HUDEP-2 (cell line): ENCODE data around the gene ELFN2.

Experiments
- DNase-seq, 76 experiments: peaks; one replicate each; lab custom pipeline; 2025; ENCODE audit not compliant: unreplicated experiment in 76 of 76; lab: John Stamatoyannopoulos, UW

Gene ELFN2

GRCh38 chr22:37387793-37388192, 39.5 kb downstream of the ELFN2 start:
- no peak for DNase-seq

DNA sequence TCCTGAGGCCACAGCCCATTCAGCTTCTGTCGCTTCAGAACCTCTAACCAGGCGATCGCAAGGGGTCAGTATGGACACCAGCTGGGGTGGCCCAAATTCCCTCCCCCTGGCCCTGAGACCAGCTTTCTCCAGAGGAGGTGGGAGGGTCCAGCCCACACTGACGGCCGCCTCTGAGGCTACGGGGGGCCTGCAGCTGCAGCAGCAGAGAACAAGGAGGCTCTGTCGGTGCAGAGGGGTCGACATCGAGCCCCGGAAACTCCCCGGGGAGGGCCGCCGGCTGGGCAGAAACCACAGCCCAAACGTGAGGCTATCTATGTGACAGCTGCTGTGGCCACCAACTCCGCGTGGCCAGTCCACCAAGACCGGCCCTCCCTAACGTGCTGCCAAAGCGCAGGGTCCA, 40.8 kb downstream of the ELFN2 start:
- no peak for DNase-seq

DNA sequence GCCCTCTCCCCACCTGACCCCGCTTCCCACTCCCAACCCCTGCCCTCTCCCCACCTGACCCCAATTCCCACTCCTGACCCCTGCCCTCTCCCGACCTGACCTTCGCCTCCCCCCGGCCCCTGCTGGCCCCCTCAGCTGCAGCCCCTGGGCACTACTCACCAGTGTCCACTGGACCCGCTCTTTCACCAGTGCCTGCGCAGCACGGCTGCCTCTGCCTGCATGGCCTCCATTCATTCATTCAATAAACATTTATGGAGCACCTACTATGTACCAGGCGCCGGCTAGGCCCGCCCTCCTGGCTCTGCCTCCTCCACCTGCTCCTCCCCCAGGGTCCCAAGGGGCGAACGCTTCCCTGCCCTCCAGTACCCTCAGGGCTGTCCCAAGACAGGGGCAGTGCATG, 42.6 kb downstream of the ELFN2 start:
- no peak for DNase-seq

DNA sequence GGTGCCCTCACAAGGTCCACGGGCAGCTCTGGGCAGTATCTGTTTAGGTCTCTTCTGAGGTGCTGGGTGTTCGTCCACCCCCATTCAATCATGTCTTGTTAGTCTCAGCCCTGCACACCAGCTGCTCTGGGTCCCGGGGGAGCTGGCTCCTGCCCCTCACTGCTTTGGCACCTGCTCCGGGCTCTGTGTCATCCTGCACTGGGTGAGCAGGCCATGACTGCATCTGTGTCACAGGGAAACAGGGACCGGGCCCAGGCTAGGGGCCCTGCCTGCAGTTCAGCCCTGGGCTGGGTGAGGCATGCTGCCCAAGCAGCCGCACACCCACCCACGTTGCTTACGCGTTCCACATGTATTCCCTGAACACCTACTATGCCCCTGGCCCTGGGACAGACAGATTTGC, 43.9 kb downstream of the ELFN2 start:
- no peak for DNase-seq

- DNase-seq, result no peak
Observed at GRCh38 chr22:37381489-37381888, 45.8 kb downstream of the ELFN2 start.

- no peak for DNase-seq
Observed at GRCh38 chr22:37379722-37380121, 47.6 kb downstream of the ELFN2 start.

GRCh38 chr22:37379085-37379484, 48.2 kb downstream of the ELFN2 start:
- no peak for DNase-seq

GRCh38 chr22:37378642-37379058, 48.6 kb downstream of the ELFN2 start:
- no peak for DNase-seq

DNA sequence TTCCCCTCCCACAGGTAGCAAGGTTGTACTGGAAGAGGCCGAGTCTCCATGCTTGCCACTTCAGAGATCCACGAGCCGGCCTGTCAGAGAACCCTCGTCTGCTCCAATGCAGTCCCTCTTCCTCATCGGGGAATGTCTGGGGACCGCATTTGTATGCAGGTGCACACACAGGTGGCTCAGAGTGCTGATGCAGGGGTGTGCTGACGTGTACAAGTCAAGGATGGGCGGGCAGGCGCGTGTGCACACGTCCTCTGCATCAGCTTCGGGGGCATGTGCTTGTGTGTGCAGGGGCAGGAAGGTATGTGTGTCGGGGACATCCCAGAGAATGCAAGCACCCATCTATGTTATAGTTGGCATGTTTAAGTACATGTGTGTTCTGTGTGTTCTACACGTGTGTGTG, 49.4 kb downstream of the ELFN2 start:
- no peak for DNase-seq

DNA sequence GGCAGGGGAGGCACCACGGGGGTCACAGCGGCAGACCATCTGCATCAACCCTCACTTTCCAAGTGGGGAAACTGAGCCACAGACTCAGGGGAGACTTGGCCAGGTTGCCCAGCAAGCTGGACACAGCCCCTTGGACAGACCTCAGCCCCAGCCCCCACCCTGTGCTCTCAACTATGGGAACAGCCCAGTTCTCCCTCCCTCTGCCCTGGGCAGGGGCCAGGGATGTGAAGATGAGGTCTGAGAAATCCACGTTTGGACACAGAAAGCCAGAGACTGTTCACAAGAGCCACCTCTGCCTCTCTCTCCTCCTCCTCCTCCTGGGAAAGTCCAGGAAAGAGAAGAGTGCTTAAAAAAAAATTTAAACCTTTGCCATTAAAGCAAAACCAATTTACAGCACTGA, 50.1 kb downstream of the ELFN2 start:
- DNase-seq, result no peak

- no peak for DNase-seq
Observed at GRCh38 chr22:37376643-37377042, 50.6 kb downstream of the ELFN2 start.

GRCh38 chr22:37375801-37376200, 51.5 kb downstream of the ELFN2 start:
- no peak for DNase-seq

DNA sequence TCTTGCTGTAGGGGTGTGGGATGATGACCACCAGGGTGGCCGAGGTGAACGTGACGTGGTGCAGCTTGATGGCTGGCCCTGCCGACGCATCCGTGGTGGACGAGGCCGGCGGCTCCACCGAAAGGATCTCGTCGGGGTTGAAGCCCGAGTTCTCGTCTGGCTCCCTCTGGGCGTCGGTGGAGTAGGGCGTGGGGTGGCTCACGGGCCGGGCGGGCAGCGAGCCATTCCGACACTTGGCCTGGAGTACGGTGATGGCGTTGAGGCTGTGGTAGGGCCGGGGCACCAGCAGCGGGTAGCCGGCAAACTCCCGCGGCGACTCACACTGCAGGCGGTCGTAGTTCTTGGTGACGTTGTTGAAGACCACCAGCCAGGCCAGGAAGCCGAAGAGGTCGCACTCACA, 52.7 kb downstream of the ELFN2 start:
- no peak for DNase-seq

GRCh38 chr22:37373451-37373850, 53.8 kb downstream of the ELFN2 start:
- DNase-seq, result no peak

- no peak for DNase-seq
Observed at GRCh38 chr22:37371911-37372310, 55.4 kb downstream of the ELFN2 start.

DNA sequence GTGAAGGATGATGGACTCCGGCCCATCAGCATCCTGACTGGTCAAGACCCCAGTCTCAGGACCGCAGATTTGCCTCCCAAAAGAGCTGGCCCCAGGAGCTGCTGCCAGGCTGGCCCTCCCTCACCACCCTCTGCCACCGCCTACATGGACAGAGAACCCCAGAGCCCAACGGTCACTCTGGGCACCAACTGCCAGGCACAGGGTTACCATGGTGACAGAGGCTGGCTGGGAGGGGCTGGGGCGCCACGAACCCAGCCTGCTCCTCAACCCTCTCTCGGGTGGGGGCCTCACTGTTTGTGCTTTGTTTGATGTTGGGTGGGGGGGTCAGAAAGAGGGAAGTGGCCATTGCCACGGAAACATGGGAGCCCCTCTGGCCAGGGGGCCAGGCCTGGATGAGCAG, 55.8 kb downstream of the ELFN2 start:
- no peak for DNase-seq

- no peak for DNase-seq
Observed at GRCh38 chr22:37370306-37370979, 56.8 kb downstream of the ELFN2 start.

DNA sequence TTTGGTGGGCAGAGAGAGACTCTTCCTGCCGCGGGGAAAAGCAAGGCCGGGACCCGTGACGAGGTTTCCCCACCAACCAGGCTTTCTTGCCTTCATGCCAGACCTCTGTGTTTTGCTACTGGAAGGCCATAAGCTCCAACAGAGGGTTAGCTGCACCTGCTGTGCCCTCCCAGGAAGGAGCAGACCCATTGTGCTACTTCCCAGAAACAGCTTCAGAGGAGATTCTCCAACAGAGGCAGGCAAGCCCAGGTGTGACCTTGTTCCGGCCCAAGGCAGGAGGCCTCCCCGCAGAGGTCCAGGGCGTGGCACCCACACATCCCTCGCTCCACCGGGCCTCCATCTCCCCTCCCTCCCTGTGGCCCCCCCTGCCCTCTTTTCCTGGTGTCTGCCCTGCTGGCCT, 57.8 kb downstream of the ELFN2 start:
- no peak for DNase-seq

GRCh38 chr22:37368058-37368457, 59.2 kb downstream of the ELFN2 start:
- DNase-seq, result no peak

DNA sequence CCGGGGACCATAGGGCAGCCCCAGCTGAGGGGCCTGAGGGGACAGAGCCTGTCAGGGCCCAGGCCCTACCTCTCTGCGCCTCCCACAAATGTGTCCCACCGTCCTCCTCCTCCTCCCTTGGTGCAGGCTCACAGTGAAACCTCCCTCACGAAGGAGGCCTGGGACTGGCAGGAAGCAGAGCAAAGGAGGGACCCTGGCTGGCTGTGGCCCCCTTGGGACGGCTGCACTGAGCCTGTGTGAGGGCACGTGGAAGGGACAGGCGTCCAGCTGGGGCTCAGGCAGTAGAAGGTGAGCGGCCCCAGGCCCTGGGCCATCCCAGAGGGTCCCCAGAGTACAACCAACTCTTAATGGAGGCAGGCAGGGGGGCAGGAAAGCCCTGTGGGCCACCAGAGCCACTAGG, 60.7 kb downstream of the ELFN2 start:
- DNase-seq, result no peak

DNA sequence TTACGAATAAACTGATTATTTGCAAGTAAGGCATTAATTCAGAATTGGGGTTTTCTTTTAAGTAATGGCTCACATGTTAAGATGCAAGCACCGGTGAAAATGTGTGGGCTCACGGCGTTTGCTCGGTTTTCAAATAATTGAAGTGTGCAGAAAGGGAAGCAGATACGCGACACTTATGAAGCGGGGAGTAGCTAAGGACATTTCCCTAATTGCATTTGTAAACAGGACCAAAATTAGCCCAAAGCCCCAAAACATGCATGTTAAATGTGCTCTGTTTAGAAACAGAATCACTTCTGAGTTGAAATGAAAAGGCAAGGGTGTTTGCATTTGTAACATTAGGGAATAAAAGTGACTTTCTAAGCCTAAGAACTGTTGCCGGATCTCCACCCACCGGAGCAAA, 61.3 kb downstream of the ELFN2 start:
- DNase-seq, result no peak

GRCh38 chr22:37363261-37363992, 63.9 kb downstream of the ELFN2 start:
- DNase-seq, result no peak

DNA sequence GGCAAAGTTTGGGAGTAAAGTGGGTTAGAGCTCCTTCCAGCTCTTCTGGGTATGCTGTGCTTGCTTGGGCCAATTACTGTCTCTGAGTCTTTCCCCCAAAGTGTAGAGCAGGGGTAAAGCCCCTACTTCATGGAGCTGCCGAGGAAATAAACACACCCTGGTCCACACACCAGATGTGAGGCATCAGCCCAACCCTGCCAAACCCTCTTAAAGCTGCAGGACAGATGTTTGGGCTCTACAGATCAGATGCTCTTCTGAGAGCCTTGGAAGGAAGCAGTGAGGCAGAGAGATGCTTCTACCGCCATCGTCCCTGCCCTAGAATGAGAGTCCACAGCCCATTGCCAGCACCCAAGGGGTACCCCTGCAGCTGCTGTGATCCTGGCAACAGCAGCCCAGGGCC, 64.7 kb downstream of the ELFN2 start:
- no peak for DNase-seq
